WTC11 (cell line): ENCODE results near the gene PRAF2.

ENCODE experiments used
- ATF2 ChIP-seq: sonication (generic); formaldehyde crosslinking; IDR thresholded peaks from 2 replicates; pipeline ENCODE4 v1.8.1; 2022; ENCODE audit warnings: low read depth, missing genetic modification reagents, borderline replicate concordance
- CTCF ChIP-seq: fragments of 200-600 bp; IDR thresholded peaks from 2 replicates; pipeline ENCODE4 v1.8.0; 2022; ENCODE audit warnings: antibody characterized with exemption
- FOXP4 ChIP-seq: sonication (generic); formaldehyde crosslinking; IDR thresholded peaks from 2 replicates; pipeline ENCODE4 v1.8.0; 2022; ENCODE audit warnings: mild to moderate bottlenecking, missing genetic modification reagents
- KAT7 ChIP-seq: sonication (generic); formaldehyde crosslinking; IDR thresholded peaks from 2 replicates; pipeline ENCODE4 v1.8.1; 2023; ENCODE audit warnings: missing genetic modification reagents, mild to moderate bottlenecking, borderline replicate concordance
- TCF7 ChIP-seq: sonication (generic); formaldehyde crosslinking; IDR thresholded peaks from 2 replicates; pipeline ENCODE4 v1.8.0; 2022; ENCODE audit warnings: mild to moderate bottlenecking, low read depth, missing genetic modification reagents, moderate library complexity
- ZBTB43 ChIP-seq: sonication (generic); formaldehyde crosslinking; IDR thresholded peaks from 2 replicates; pipeline ENCODE4 v1.8.1; 2023; ENCODE audit warnings: mild to moderate bottlenecking, missing genetic modification reagents
- ZNF263 ChIP-seq: sonication (generic); formaldehyde crosslinking; IDR thresholded peaks from 2 replicates; pipeline ENCODE4 v1.8.1; 2022; ENCODE audit warnings: low read depth, mild to moderate bottlenecking, moderate library complexity, missing genetic modification reagents
- TF ChIP-seq, protein P1 (sequence below): sonication (generic); formaldehyde crosslinking; conservative IDR thresholded peaks from 2 replicates; pipeline ENCODE4 v1.8.1; 2022; ENCODE audit warnings: mild to moderate bottlenecking, missing genetic modification reagents

GRCh38 chrX:49096419-49096818, 22.6 kb upstream of the PRAF2 start:
- no peak for TF ChIP-seq ATF2 (CRISPR knock-in tag)
- TF ChIP-seq TCF7 (CRISPR knock-in tag): no peak
- TF ChIP-seq CTCF: no peak
- no peak for TF ChIP-seq ZBTB43
- TF ChIP-seq ZNF263 (CRISPR knock-in tag): no peak
- TF ChIP-seq FOXP4 (CRISPR knock-in tag): no peak
- TF ChIP-seq KAT7 (CRISPR knock-in tag): no peak
- TF ChIP-seq, protein P1, sequence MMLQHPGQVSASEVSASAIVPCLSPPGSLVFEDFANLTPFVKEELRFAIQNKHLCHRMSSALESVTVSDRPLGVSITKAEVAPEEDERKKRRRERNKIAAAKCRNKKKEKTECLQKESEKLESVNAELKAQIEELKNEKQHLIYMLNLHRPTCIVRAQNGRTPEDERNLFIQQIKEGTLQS (CRISPR knock-in tag): no peak
